Fibroblast of villous mesenchyme (primary cell): Measurements from ENCODE around the gene TAL2. TPM values are rescaled to one million over a fixed set of nuclear protein-coding genes. Genes with fewer than 3 reads are reported as not detected.
"Not testable (repeated sequence)": the region's sequence is repeated elsewhere in the genome, so short reads cannot be mapped to it uniquely, and the experiment has no call there.

Experiments used
- DNase-seq: peaks from one replicate; pipeline ENCODE4 v3.0.0-alpha.2; 2010; ENCODE audit warnings: low read depth
- H3K4me3 ChIP-seq: 2 replicates; pipeline ENCODE4 v1.5.1; 2011; ENCODE audit warnings: low read depth, mild to moderate bottlenecking, low read length
- CTCF ChIP-seq: IDR thresholded peaks from 2 replicates; pipeline ENCODE4 v1.5.1; 2012; ENCODE audit warnings: low read depth, mild to moderate bottlenecking, low read length; ENCODE audit not compliant: insufficient read depth
- total RNA-seq: library from RNA; depleted of rRNA; stranded (reverse); fragments of >200 nt; gene quantifications from 2 replicates; pipeline ENCODE4 v1.2.3, GENCODE V29; 2012

Gene TAL2
- total RNA-seq, 1 donor: not detected

- no peak for TF ChIP-seq CTCF
- no peak overlapping the region for H3K4me3 ChIP-seq
- DNase-seq: no peak
These were observed 40.0 kb downstream of the TAL2 start for GRCh38 chr9:105702207-105702606.

DNA sequence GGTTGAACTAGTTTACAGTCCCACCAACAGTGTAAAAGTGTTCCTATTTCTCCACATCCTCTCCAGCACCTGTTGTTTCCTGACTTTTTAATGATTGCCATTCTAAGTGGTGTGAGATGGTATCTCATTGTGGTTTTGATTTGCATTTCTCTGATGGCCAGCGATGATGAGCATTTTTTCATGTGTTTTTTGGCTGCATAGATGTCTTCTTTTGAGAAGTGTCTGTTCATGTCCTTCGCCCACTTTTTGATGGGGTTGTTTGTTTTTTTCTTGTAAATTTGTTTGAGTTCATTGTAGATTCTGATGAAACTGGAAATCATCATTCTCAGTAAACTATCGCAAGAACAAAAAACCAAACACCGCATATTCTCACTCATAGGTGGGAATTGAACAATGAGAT, 41.4 kb downstream of the TAL2 start:
- DNase-seq: not testable (repeated sequence)

DNA sequence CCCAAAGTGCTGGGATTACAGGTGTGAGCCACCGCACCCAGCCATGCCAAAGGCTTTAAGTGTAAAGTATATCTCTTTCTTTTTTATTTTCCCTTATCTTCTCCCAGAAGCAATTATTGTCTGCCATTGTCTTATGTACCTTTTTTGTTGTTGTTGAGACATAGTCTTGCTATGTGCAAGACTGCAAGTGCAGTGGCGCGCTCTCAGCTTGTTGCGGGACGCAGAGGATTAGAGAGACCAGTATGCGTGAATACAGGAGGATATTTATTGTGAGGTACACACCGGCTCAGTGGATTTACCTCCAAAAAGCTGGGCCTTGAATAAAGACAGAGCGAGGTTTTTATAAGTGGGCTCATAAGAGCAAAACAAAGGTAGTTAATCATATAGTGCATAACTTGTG, 43.9 kb downstream of the TAL2 start:
- H3K4me3 ChIP-seq: no peak overlapping the region
- no peak for DNase-seq
- TF ChIP-seq CTCF: no peak

More for the DNA sequence above, 41.4 kb downstream of the TAL2 start:
- H3K4me3 ChIP-seq: not testable (repeated sequence)

DNA sequence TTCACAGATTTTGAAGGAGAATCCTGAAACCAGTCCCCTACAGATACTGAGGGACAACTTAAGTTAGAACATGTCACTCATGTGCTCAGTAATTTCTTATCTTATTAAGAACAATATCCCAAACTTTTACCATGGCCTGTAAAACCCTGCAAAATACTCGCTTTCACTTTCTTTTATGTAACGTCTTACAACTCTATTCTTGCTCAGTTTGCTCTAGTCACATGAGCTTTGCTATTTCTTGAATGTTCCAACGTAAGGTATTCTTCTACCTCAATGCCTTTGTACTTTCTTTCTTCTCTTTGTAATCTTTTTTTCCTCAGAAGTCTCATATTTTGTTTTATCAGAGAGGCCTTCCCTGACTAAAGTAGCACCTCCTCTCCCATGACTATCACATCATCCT, 46.1 kb downstream of the TAL2 start:
- H3K4me3 ChIP-seq: no peak overlapping the region
- peak; percentile 2 for DNase-seq
- TF ChIP-seq CTCF: no peak

- TF ChIP-seq CTCF: no peak
- DNase-seq: no peak
- H3K4me3 ChIP-seq: no peak overlapping the region
These were observed 48.4 kb downstream of the TAL2 start for GRCh38 chr9:105710638-105711037.

DNA sequence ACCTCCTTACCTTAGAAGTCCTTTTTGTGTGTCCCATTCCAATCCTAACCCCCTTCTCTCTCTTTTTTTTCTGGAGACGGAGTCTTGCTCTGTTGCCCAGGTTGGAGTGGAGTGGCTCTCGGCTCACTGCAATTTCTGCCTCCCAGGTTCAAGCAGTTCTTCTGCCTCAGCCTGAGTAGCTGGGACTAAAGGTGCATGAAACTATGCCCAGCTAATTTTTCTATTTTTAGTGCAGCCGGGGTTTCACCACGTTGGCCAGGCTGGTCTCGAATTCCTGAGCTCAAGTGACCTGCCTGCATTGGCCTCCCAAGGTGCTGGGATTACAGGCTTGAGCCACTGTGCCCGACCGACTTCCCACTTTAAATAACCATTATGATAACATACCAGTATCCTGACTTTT, 49.6 kb downstream of the TAL2 start:
- H3K4me3 ChIP-seq: no peak overlapping the region
- no peak for TF ChIP-seq CTCF
- no peak for DNase-seq

DNA sequence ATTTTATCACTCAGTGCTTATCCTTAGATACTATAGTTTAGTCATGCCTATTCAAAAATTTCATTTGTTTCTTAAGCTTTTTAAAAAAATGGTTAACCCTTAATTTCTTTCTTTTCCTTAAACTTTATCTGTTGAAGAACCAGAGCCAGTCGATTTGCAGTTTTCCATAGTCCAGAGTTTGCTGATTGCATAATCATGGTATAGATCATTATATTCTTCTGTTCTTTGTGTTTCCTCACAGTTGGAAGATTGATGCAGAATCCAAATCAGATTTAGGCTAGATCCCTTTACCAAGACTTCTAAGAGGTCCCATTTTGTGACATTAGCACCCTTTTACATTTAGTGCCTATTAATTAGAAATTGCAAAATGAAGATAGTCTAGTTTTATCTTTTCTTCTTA, 50.0 kb downstream of the TAL2 start:
- TF ChIP-seq CTCF: no peak
- no peak for DNase-seq
- no peak overlapping the region for H3K4me3 ChIP-seq

Other genes starting within 250 kb of the TAL2 start
- 5.5 and 5.6 TPM in 2 replicates for gene FSD1L, start 214.4 kb upstream of the TAL2 start, total RNA-seq
- gene FKTN, start 104.3 kb upstream of the TAL2 start, total RNA-seq: 33.2 and 44.0 TPM in 2 replicates
- gene TMEM38B, start 32.1 kb downstream of the TAL2 start, total RNA-seq: 11.0 and 20.7 TPM in 2 replicates